IMR-90 (cell line): ENCODE results near the gene TPPP. TPM values are rescaled to one million over a fixed set of nuclear protein-coding genes. Genes with fewer than 3 reads are reported as not detected.
"Not testable (repeated sequence)": the region's sequence is repeated elsewhere in the genome, so short reads cannot be mapped to it uniquely, and the experiment has no call there.

Source experiments
- ATAC-seq: fragments of 200-7000 bp; cut with Tn5 transposase; 2 replicates; pipeline ENCODE4 v1.9.1; 2020; ENCODE audit warnings: low read depth, mild to moderate bottlenecking, moderate library complexity
- BruUV-seq: library from RNA; stranded (reverse); fragments of 400-500 nt; replicated peaks from 2 replicates; lab custom pipeline; 2021; lab: Mats Ljungman, UMichigan
- CTCF ChIA-PET: fragments of 300-600 bp; formaldehyde crosslinking; extraction: SDS; loops from one replicate; lab custom pipeline; 2021; ENCODE audit warnings: antibody characterized with exemption; lab: Yijun Ruan, JAX
- POLR2A ChIA-PET: fragments of 300-600 bp; sonication (Branson Sonifier 250); formaldehyde crosslinking; loops from one replicate; lab custom pipeline; 2022; ENCODE audit warnings: antibody characterized with exemption; ENCODE audit not compliant: unreplicated experiment; lab: Charles Lee
- DNase-seq: peaks from one replicate; pipeline ENCODE4 v3.0.0; 2013
- H2AFZ ChIP-seq: replicated peaks from 2 replicates; pipeline ENCODE3; 2013; ENCODE audit warnings: low read length, mild to moderate bottlenecking; ENCODE audit not compliant: poor library complexity
- H2AK5ac ChIP-seq: 2 replicates; pipeline ENCODE4 v1.6.1; 2013; ENCODE audit warnings: low read depth, low read length, inconsistent platforms
- H2AK9ac ChIP-seq: replicated peaks from 2 replicates; pipeline ENCODE3; 2013; ENCODE audit warnings: mild to moderate bottlenecking, low read depth, low read length, moderate library complexity; ENCODE audit not compliant: poor library complexity
- H2BK120ac ChIP-seq: 2 replicates; pipeline ENCODE4 v1.6.1; 2013; ENCODE audit warnings: low read depth, low read length, inconsistent platforms
- H2BK15ac ChIP-seq: 3 replicates; pipeline ENCODE4 v1.6.1; 2013; ENCODE audit warnings: low read depth, low read length, inconsistent platforms
- H2BK20ac ChIP-seq: 2 replicates; pipeline ENCODE4 v1.6.1; 2013; ENCODE audit warnings: low read depth, mild to moderate bottlenecking, inconsistent platforms, low read length, moderate library complexity
- H2BK5ac ChIP-seq: 2 replicates; pipeline ENCODE4 v1.6.1; 2013; ENCODE audit warnings: mild to moderate bottlenecking, low read depth, low read length, inconsistent platforms; ENCODE audit not compliant: poor library complexity, severe bottlenecking
- H3K14ac ChIP-seq: replicated peaks from 2 replicates; pipeline ENCODE4 v1.6.1; 2013; ENCODE audit warnings: low read depth, low read length, inconsistent platforms
- H3K18ac ChIP-seq: 2 replicates; pipeline ENCODE4 v1.6.1; 2013; ENCODE audit warnings: low read depth, low read length, control low read depth
- H3K23ac ChIP-seq: 2 replicates; pipeline ENCODE4 v1.6.1; 2013; ENCODE audit warnings: low read depth, low read length, inconsistent platforms
- H3K27ac ChIP-seq: 2 replicates; pipeline ENCODE4 v1.5.1; 2013; ENCODE audit warnings: mild to moderate bottlenecking, control low read depth, low read length; ENCODE audit not compliant: insufficient read depth
- H3K27me3 ChIP-seq: 2 replicates; pipeline ENCODE4 v1.6.1; 2013; ENCODE audit warnings: low read length; ENCODE audit not compliant: control insufficient read depth, insufficient read depth
- H3K36me3 ChIP-seq: 2 replicates; pipeline ENCODE4 v1.6.1; 2013; ENCODE audit warnings: low read length, mixed read lengths; ENCODE audit not compliant: control insufficient read depth, insufficient read depth
- H3K4ac ChIP-seq: 2 replicates; pipeline ENCODE4 v1.6.1; 2013; ENCODE audit warnings: low read depth, low read length, inconsistent platforms
- H3K4me1 ChIP-seq: 2 replicates; pipeline ENCODE4 v1.6.1; 2013; ENCODE audit warnings: low read length, mixed read lengths; ENCODE audit not compliant: control insufficient read depth, insufficient read depth
- H3K4me2 ChIP-seq: 2 replicates; pipeline ENCODE4 v1.6.1; 2013; ENCODE audit warnings: low read depth, mild to moderate bottlenecking, control low read depth, low read length, moderate library complexity
- H3K4me3 ChIP-seq: 2 replicates; pipeline ENCODE4 v1.5.1; 2013; ENCODE audit warnings: low read depth, mild to moderate bottlenecking, control low read depth, low read length, moderate library complexity; ENCODE audit not compliant: insufficient read depth
- H3K56ac ChIP-seq: 2 replicates; pipeline ENCODE4 v1.6.1; 2013; ENCODE audit warnings: low read length, inconsistent platforms; ENCODE audit not compliant: insufficient read depth; ENCODE audit errors: extremely low read depth
- H3K79me1 ChIP-seq, 2 experiments: 2 replicates each; pipeline ENCODE4 v1.6.1; 2013; ENCODE audit warnings: low read length in 2 of 2, inconsistent platforms in 1 of 2, low read depth in 1 of 2
- H3K9ac ChIP-seq: 2 replicates; pipeline ENCODE4 v1.6.1; 2013; ENCODE audit warnings: low read depth, low read length, control low read depth
- H3K9me1 ChIP-seq: 2 replicates; pipeline ENCODE4 v1.6.1; 2013; ENCODE audit warnings: low read length, inconsistent platforms; ENCODE audit not compliant: insufficient read depth
- H3K9me3 ChIP-seq: 2 replicates; pipeline ENCODE4 v1.6.1; 2013; ENCODE audit warnings: low read length; ENCODE audit not compliant: control insufficient read depth, insufficient read depth
- H4K20me1 ChIP-seq: 2 replicates; pipeline ENCODE4 v1.6.1; 2013; ENCODE audit warnings: low read length, inconsistent platforms; ENCODE audit not compliant: insufficient read depth
- H4K5ac ChIP-seq: 2 replicates; pipeline ENCODE4 v1.6.1; 2013; ENCODE audit warnings: mild to moderate bottlenecking, low read depth, low read length, control low read depth
- H4K8ac ChIP-seq, 2 experiments: 2 replicates each; pipeline ENCODE4 v1.6.1; 2013; ENCODE audit warnings: low read depth in 2 of 2, low read length in 2 of 2, control low read depth in 1 of 2, inconsistent platforms in 1 of 2
- H4K91ac ChIP-seq: 2 replicates; pipeline ENCODE4 v1.6.1; 2013; ENCODE audit warnings: low read depth, low read length, inconsistent platforms; ENCODE audit not compliant: insufficient read depth
- WGBS, 2 experiments: methylation state at CpG; one replicate each; pipeline versions ENCODE4 v1.1.5 to v1.1.7; 2013; ENCODE audit warnings: missing lambda C conversion rate in 2 of 2; ENCODE audit not compliant: insufficient read length in 1 of 2; ENCODE audit errors: extremely low coverage in 2 of 2; 5-methylcytosine and 5-hydroxymethylcytosine counted together
- dilution Hi-C: fragments of 300-500 bp; cut with HindIII; formaldehyde crosslinking; loops from one replicate; pipeline ENCODE4 v1.14.3; 2018; ENCODE audit warnings: low sequenced_read_pairs; ENCODE audit not compliant: unreplicated experiment
- in situ Hi-C: fragments of 300-500 bp; cut with MboI; formaldehyde crosslinking; loops from 3 replicates; pipeline ENCODE4 v1.14.3; 2019; ENCODE audit warnings: low sequenced_read_pairs, inconsistent platforms, mixed read lengths
- intact Hi-C: fragments of 100-400 bp; cut with micrococcal nuclease; formaldehyde crosslinking; loops from 2 replicates; pipeline ENCODE4 v1.10.0; 2022
- polyA plus RNA-seq, 3 experiments: library from polyadenylated mRNA; depleted of rRNA; stranded (reverse); fragments of >200 nt; gene quantifications; 2 replicates each; pipeline ENCODE4 v1.2.3, GENCODE V29; 2012; ENCODE audit warnings: low replicate concordance in 1 of 3
- total RNA-seq: library from RNA; depleted of rRNA; stranded (reverse); fragments of >200 nt; gene quantifications from 2 replicates; pipeline ENCODE4 v1.2.3, GENCODE V29; 2012

Gene TPPP
- total and polyA plus RNA-seq, 2 of the 4 experiments (the other 2 are of a cell fraction): under 0.01 to 0.07 TPM

DNA sequence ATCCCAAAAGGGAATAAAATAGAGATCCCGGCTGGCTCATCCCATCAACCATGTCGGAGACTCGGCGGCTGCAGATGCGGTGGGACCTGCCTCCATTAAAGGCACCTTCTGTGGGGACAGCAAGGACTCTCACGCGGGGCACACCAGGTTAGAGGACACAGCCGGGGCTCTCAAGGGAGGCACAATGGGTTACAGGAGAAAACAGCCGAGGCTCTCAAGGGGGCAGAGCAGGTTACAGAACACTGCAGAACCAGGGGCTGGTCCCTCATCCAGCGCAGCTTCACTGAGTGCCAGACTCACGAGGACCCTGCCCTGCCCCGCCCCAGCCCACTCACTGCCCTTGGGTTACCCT is 7.0 kb downstream of the TPPP start:
- DNase-seq, H3K36me3 ChIP-seq, H2AK9ac ChIP-seq, H3K4ac ChIP-seq, H3K79me1 ChIP-seq, H4K5ac ChIP-seq, H2AK5ac ChIP-seq, H3K9ac ChIP-seq, H3K27ac ChIP-seq, CTCF ChIA-PET, H3K4me3 ChIP-seq, ATAC-seq, H4K91ac ChIP-seq, H3K56ac ChIP-seq, H4K8ac ChIP-seq, H2BK15ac ChIP-seq, POLR2A ChIA-PET, H3K18ac ChIP-seq, H4K20me1 ChIP-seq, H3K4me1 ChIP-seq, dilution Hi-C loops, BruUV-seq, H2BK20ac ChIP-seq, H3K9me3 ChIP-seq, H3K4me2 ChIP-seq, H2BK120ac ChIP-seq, H3K14ac ChIP-seq, H2BK5ac ChIP-seq, H3K23ac ChIP-seq, H3K27me3 ChIP-seq, H2AFZ ChIP-seq, intact Hi-C loops, H3K9me1 ChIP-seq: not testable (repeated sequence)
- in situ Hi-C loops: loop anchor here (10.0 kb wide), 1 partner anchor 89 kb away; no protein-coding TSS in a partner anchor
- WGBS, 2 experiments: 93% methylated on average over 3 of the region's 12 CpGs; no CpG with 5 or more reads in 1 of the 2 experiments
